A673 (cell line): Measurements from ENCODE around the gene AMPH.
"Not testable (repeated sequence)": the region's sequence is repeated elsewhere in the genome, so short reads cannot be mapped to it uniquely, and the experiment has no call there.

Experiments
- CTCF ChIP-seq: fragments of 300-800, 200-600 bp; sonication (generic); conservative IDR thresholded peaks from 2 replicates; pipeline ENCODE4 v1.5.1; 2017; ENCODE audit warnings: low read depth, mild to moderate bottlenecking, antibody characterized with exemption, low read length, moderate library complexity, mixed read lengths
- EZH2 ChIP-seq: fragments of 200-600 bp; sonication (generic); IDR thresholded peaks from 2 replicates; pipeline ENCODE4 v1.6.1; 2017; ENCODE audit warnings: borderline replicate concordance, low read depth, mild to moderate bottlenecking, mixed read lengths, antibody characterized with exemption, low read length; ENCODE audit not compliant: poor library complexity, severe bottlenecking

- not testable (repeated sequence) for TF ChIP-seq CTCF, EZH2
These were observed 59.6 kb downstream of the AMPH start for GRCh38 chr7:38571620-38572019.
